HepG2 (cell line): ENCODE results near the gene GRIK4.

Experiments
- CHD4 ChIP-seq: fragments of 200-600 bp; sonication (generic); IDR thresholded peaks from 2 replicates; pipeline ENCODE4 v1.7.0; 2017; ENCODE audit warnings: mild to moderate bottlenecking, low read length, borderline replicate concordance
- RBFOX2 ChIP-seq: fragments of 200-400 bp; formaldehyde crosslinking; IDR thresholded peaks from 2 replicates; pipeline ENCODE4 v1.6.1; 2017; ENCODE audit warnings: low read depth, mild to moderate bottlenecking, low read length
- ZNF83 ChIP-seq: sonication (generic); formaldehyde crosslinking; IDR thresholded peaks from 2 replicates; pipeline ENCODE4 v1.4.0; 2020; ENCODE audit warnings: missing genetic modification reagents, mild to moderate bottlenecking, borderline replicate concordance
- TF ChIP-seq, protein P1 (sequence below): sonication (generic); formaldehyde crosslinking; IDR thresholded peaks from 2 replicates; pipeline ENCODE4 v1.5.1; 2020; ENCODE audit warnings: mild to moderate bottlenecking, missing genetic modification reagents, moderate library complexity
- TF ChIP-seq, protein P2 (sequence below): sonication (generic); formaldehyde crosslinking; IDR thresholded peaks from 2 replicates; pipeline ENCODE4 v1.5.0; 2020; ENCODE audit warnings: mild to moderate bottlenecking, missing genetic modification reagents, moderate library complexity
- TF ChIP-seq, protein P3 (sequence below): sonication (generic); formaldehyde crosslinking; IDR thresholded peaks from 2 replicates; pipeline ENCODE4 v1.4.0; 2020; ENCODE audit warnings: missing genetic modification reagents
- TF ChIP-seq, protein P4 (sequence below): sonication (generic); formaldehyde crosslinking; IDR thresholded peaks from 2 replicates; pipeline ENCODE4 v1.4.0; 2020; ENCODE audit warnings: mild to moderate bottlenecking, missing genetic modification reagents

DNA sequence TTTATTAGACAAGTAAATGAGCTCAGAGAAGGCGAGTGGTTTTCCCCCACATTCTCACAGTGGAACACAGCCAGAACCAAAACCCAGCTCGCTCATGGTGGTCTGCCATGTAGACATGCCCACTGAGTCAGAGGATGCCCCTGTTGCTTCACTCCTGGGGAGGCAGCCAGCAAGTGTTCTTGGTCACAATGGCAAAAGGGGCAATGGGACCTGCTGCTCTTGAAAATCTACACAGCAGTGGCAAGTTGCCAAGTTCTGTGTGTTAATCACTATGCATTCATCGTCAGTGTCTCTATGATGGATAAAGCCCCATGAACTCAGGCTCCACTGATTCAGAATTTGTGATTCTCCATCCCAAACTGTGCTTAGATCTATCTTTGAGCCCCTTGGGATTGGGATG, 447.6 kb downstream of the GRIK4 start:
- TF ChIP-seq, protein P1, sequence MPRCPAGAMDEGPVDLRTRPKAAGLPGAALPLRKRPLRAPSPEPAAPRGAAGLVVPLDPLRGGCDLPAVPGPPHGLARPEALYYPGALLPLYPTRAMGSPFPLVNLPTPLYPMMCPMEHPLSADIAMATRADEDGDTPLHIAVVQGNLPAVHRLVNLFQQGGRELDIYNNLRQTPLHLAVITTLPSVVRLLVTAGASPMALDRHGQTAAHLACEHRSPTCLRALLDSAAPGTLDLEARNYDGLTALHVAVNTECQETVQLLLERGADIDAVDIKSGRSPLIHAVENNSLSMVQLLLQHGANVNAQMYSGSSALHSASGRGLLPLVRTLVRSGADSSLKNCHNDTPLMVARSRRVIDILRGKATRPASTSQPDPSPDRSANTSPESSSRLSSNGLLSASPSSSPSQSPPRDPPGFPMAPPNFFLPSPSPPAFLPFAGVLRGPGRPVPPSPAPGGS: no peak
- TF ChIP-seq ZNF83 (CRISPR knock-in tag) (no peak), RBFOX2 (no peak), CHD4 (no peak)
- TF ChIP-seq, protein P2, sequence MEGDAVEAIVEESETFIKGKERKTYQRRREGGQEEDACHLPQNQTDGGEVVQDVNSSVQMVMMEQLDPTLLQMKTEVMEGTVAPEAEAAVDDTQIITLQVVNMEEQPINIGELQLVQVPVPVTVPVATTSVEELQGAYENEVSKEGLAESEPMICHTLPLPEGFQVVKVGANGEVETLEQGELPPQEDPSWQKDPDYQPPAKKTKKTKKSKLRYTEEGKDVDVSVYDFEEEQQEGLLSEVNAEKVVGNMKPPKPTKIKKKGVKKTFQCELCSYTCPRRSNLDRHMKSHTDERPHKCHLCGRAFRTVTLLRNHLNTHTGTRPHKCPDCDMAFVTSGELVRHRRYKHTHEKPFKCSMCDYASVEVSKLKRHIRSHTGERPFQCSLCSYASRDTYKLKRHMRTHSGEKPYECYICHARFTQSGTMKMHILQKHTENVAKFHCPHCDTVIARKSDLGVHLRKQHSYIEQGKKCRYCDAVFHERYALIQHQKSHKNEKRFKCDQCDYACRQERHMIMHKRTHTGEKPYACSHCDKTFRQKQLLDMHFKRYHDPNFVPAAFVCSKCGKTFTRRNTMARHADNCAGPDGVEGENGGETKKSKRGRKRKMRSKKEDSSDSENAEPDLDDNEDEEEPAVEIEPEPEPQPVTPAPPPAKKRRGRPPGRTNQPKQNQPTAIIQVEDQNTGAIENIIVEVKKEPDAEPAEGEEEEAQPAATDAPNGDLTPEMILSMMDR (CRISPR knock-in tag): no peak
- TF ChIP-seq, protein P3, sequence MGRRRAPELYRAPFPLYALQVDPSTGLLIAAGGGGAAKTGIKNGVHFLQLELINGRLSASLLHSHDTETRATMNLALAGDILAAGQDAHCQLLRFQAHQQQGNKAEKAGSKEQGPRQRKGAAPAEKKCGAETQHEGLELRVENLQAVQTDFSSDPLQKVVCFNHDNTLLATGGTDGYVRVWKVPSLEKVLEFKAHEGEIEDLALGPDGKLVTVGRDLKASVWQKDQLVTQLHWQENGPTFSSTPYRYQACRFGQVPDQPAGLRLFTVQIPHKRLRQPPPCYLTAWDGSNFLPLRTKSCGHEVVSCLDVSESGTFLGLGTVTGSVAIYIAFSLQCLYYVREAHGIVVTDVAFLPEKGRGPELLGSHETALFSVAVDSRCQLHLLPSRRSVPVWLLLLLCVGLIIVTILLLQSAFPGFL (CRISPR knock-in tag): no peak
- TF ChIP-seq, protein P4, sequence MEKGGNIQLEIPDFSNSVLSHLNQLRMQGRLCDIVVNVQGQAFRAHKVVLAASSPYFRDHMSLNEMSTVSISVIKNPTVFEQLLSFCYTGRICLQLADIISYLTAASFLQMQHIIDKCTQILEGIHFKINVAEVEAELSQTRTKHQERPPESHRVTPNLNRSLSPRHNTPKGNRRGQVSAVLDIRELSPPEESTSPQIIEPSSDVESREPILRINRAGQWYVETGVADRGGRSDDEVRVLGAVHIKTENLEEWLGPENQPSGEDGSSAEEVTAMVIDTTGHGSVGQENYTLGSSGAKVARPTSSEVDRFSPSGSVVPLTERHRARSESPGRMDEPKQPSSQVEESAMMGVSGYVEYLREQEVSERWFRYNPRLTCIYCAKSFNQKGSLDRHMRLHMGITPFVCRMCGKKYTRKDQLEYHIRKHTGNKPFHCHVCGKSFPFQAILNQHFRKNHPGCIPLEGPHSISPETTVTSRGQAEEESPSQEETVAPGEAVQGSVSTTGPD (CRISPR knock-in tag): no peak
